ENCODE results near the gene GCNT3.

DNA sequence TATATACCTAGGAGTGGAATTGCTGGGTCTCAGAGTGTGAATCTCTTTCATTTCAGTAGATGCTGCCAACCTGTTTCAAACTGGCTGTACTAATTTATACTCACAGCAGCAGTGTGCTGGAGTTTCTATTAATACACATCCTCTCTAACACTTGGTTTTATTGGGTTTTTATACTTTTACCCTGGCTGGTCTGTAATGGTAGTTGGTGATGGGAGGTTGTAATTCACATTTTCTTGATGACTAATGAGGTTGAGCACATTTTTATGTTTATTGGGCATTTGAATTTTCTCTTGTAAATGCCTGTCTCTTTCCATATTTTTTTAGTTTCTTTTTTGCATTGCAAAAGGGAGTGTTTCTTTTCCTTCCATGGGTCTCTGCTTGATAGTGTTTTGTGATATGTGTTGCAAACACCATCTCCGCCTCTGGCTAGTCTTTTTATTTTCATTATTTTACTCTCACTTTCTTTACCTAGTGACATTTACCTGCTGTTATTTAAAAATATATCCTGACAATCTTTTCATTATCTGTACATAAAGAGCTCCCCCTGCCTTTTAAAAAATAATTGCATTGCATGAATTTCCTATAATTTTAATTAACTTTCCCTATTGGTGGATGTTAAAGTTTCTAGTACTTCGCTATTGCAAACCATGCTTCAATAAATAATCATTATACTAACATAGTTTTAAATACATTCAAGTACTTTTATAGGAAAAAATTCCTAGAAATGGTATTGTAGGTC lies 49.0 kb upstream of the GCNT3 start:
- TF ChIP-seq POLR2A (IDR thresholded peaks at IDR 0.05) = no peak
- TF ChIP-seq CTCF (IDR thresholded peaks at IDR 0.05) = no peak
- TF ChIP-seq EP300 (IDR thresholded peaks at IDR 0.05) = no peak

All from ovary (tissue), 3 donors.